ENCODE results near the gene SP6. TPM values are rescaled to one million over a fixed set of nuclear protein-coding genes. Genes with fewer than 3 reads are reported as not detected.

The SP6 gene
- total RNA-seq, 1 donor from 2014 or later, result 4.7 TPM

GRCh38 chr17:47889734-47890529 is 39.0 kb upstream of the SP6 start:
- DNase-seq, result peak; percentile 92
- intact Hi-C loops (cut with DNase I), result loop anchor here (5.0 kb wide), 1 partner anchor 48 kb away; the partner anchor contains the start of gene SCRN2
- Histone ChIP-seq H3K36me3 (no peaks in the 10 kb centered on the region), H3K4me3 (no peak overlapping the region), H3K27ac (no peak overlapping the region), H3K9me3 (no peaks in the 10 kb centered on the region), H3K4me1 (peaks cover 15% of the 10 kb centered on the region), H3K27me3 (ENCODE audit: low read depth) (no peaks in the 10 kb centered on the region)
- ATAC-seq, result peak; percentile 93 to 95
- TF ChIP-seq CTCF (IDR thresholded peaks at IDR 0.05), result peak; percentile 98

GRCh38 chr17:47888293-47888692 is 37.3 kb upstream of the SP6 start:
- TF ChIP-seq CTCF (IDR thresholded peaks at IDR 0.05), result no peak
- intact Hi-C loops (cut with DNase I), result no loop called here
- no peaks in the 10 kb centered on the region for H3K36me3 ChIP-seq
- no peaks in the 10 kb centered on the region for H3K27me3 ChIP-seq (ENCODE audit: low read depth)
- no peaks in the 10 kb centered on the region for H3K4me1 ChIP-seq
- H3K27ac ChIP-seq, result no peak overlapping the region
- peak; percentile 12 for DNase-seq
- ATAC-seq, result no peak
- no peak overlapping the region for H3K4me3 ChIP-seq
- H3K9me3 ChIP-seq, result no peaks in the 10 kb centered on the region

GRCh38 chr17:47884905-47885730 is 34.2 kb upstream of the SP6 start:
- Histone ChIP-seq H3K4me1 (peaks cover 16% of the 10 kb centered on the region), H3K27ac (no peak overlapping the region), H3K27me3 (ENCODE audit: low read depth) (no peaks in the 10 kb centered on the region), H3K36me3 (no peaks in the 10 kb centered on the region), H3K9me3 (no peaks in the 10 kb centered on the region), H3K4me3 (no peak overlapping the region)
- ATAC-seq (no peak), DNase-seq (peak; percentile 39)
- TF ChIP-seq CTCF (IDR thresholded peaks at IDR 0.05), result no peak
- intact Hi-C loops (cut with DNase I), result no loop called here

GRCh38 chr17:47884427-47884740 is 33.4 kb upstream of the SP6 start:
- no peaks in the 10 kb centered on the region for H3K27me3 ChIP-seq (ENCODE audit: low read depth)
- no peaks in the 10 kb centered on the region for H3K9me3 ChIP-seq
- H3K36me3 ChIP-seq, result no peaks in the 10 kb centered on the region
- H3K4me3 ChIP-seq, result no peak overlapping the region
- no peak overlapping the region for H3K27ac ChIP-seq
- no peak for ATAC-seq
- intact Hi-C loops (cut with DNase I), result no loop called here
- peak; percentile 28 for DNase-seq
- peaks cover 16% of the 10 kb centered on the region for H3K4me1 ChIP-seq
- TF ChIP-seq CTCF (IDR thresholded peaks at IDR 0.05), result no peak

- no peaks in the 10 kb centered on the region for H3K36me3 ChIP-seq
- H3K27ac ChIP-seq, result peak overlapping the region; percentile 13
- H3K4me1 ChIP-seq, result peaks cover 16% of the 10 kb centered on the region
- DNase-seq (peak; percentile 24), ATAC-seq (no peak)
- H3K27me3 ChIP-seq (ENCODE audit: low read depth), result no peaks in the 10 kb centered on the region
- no peaks in the 10 kb centered on the region for H3K9me3 ChIP-seq
- TF ChIP-seq CTCF (IDR thresholded peaks at IDR 0.05), result no peak
- intact Hi-C loops (cut with DNase I), result no loop called here
- no peak overlapping the region for H3K4me3 ChIP-seq
Measured at GRCh38 chr17:47883589-47884426, 32.8 kb upstream of the SP6 start.
